Osteocyte (in vitro differentiated cells): ENCODE measurements around the gene SRPRA. TPM values are rescaled to one million over a fixed set of nuclear protein-coding genes. Genes with fewer than 3 reads are reported as not detected.

Experiments used
- DNase-seq: peaks from one replicate; pipeline ENCODE4 v3.0.0; 2021; ENCODE audit warnings: mixed read lengths; ENCODE audit not compliant: unreplicated experiment; ENCODE audit errors: extremely low spot score
- H3K27ac Mint-ChIP-seq: one replicate; pipeline ENCODE4 v1.8.0; 2021; ENCODE audit warnings: mild to moderate bottlenecking, mixed read lengths; ENCODE audit not compliant: unreplicated experiment
- H3K27me3 Mint-ChIP-seq: one replicate; pipeline ENCODE4 v1.8.0; 2021; ENCODE audit warnings: mixed read lengths; ENCODE audit not compliant: unreplicated experiment
- H3K36me3 Mint-ChIP-seq: one replicate; pipeline ENCODE4 v1.8.0; 2021; ENCODE audit warnings: mixed read lengths; ENCODE audit not compliant: unreplicated experiment
- H3K4me1 Mint-ChIP-seq: one replicate; pipeline ENCODE4 v1.8.0; 2021; ENCODE audit warnings: mixed read lengths; ENCODE audit not compliant: unreplicated experiment
- H3K4me3 Mint-ChIP-seq: one replicate; pipeline ENCODE4 v1.8.0; 2021; ENCODE audit warnings: mild to moderate bottlenecking, moderate library complexity, mixed read lengths; ENCODE audit not compliant: unreplicated experiment
- H3K9me3 Mint-ChIP-seq: one replicate; pipeline ENCODE4 v1.8.0; 2021; ENCODE audit warnings: mixed read lengths; ENCODE audit not compliant: unreplicated experiment
- CTCF ChIP-seq: fragments of 200-600 bp; sonication (generic); IDR thresholded peaks from 2 replicates; pipeline ENCODE4 v1.5.0; 2021; ENCODE audit warnings: antibody characterized with exemption, mild to moderate bottlenecking, moderate library complexity
- total RNA-seq: library from RNA; stranded (reverse); gene quantifications from 2 replicates; pipeline ENCODE4 v1.2.1, GENCODE V29; 2021

Gene SRPRA
- total RNA-seq, 1 donor from 2014 or later: 106 TPM

DNA sequence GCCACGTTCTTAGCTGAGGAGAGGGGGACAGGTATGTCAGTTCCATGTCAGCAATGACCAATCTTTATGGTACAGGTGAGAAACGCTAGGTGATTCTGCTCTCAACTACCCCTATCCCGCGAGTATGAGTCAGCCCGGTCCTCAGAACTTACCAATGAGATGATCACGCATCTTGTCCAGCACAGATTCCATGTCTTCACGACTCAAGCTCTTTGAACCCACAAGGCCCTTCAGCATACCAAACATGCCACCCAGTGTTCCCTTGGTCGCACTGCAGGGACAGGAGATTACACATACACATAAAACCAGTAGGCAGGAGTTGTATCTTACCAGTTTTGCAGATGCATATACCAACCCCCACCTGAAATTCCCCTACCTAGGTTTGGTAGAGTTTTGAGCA, 2.9 kb downstream of the SRPRA start:
- no peaks in the 10 kb centered on the region for H3K9me3 Mint-ChIP-seq
- peaks cover 22% of the 10 kb centered on the region for H3K4me1 Mint-ChIP-seq
- no peak overlapping the region for H3K27ac Mint-ChIP-seq
- H3K4me3 Mint-ChIP-seq: no peak overlapping the region
- peaks cover 37% of the 10 kb centered on the region for H3K36me3 Mint-ChIP-seq
- DNase-seq: no peak
- H3K27me3 Mint-ChIP-seq: no peaks in the 10 kb centered on the region
- no peak for TF ChIP-seq CTCF

DNA sequence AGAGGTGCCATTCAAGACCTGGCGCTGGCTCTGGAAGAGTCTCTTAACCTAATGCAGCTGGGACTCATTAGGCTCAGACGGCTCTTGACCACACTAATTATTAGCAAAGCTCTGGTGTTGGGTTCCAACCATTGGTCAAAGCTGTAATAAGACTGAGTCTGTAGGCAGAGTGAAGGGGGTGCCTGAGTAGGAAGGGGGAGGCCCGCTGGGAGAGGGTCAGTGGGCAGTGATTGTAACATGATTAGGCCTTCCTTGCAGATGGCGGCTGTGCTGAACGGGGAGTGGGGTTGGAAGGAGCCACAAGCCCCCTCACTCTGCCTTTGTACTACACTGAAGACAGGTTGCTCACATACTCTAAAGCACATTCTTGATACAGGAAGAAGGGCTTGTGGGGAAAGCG, 5.2 kb downstream of the SRPRA start:
- H3K4me1 Mint-ChIP-seq: peaks cover 11% of the 10 kb centered on the region
- H3K36me3 Mint-ChIP-seq: peaks cover 37% of the 10 kb centered on the region
- TF ChIP-seq CTCF: no peak
- H3K4me3 Mint-ChIP-seq: no peak overlapping the region
- no peaks in the 10 kb centered on the region for H3K9me3 Mint-ChIP-seq
- no peaks in the 10 kb centered on the region for H3K27me3 Mint-ChIP-seq
- H3K27ac Mint-ChIP-seq: no peak overlapping the region
- DNase-seq: no peak

DNA sequence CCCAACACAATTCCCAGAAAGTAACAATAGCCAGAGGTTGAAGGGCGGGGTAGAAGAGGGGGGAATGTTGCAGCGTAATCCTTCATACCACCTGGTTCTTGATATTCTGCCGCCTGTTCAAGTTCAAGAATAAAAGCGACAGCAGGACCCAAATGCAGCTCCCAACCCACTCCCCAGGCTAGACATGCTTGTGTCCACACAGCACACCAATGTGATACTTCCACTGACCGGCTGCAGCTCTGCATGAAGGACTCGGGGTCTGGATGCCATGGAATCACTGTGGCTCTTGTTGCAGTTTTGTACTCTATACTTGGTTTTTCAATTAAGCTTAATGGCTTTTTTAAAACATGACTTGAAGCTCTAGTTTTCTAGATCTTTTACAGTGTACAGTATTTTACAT, 6.5 kb downstream of the SRPRA start:
- peaks cover 2% of the 10 kb centered on the region for H3K4me1 Mint-ChIP-seq

DNA sequence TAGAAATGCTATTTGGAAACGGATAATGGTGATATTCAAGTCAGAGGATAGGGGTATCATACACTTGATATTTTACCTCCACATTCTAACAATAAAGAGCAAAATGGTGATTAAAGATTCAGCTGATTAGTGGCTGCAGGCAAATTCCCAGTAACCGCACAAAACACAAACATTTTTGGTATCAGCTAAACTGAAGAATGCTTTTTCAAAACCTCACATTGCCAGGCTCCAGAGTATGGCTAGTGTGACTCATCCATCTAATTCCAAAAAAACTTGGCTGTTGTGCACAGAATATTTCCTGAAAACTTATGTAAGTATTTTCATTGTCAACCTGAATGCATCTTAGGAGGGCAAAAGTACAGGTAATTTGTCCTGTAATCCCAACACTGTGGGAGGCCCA, 10.9 kb downstream of the SRPRA start:
- no peak for TF ChIP-seq CTCF
- Mint-ChIP-seq H3K27ac (no peak overlapping the region), H3K36me3 (peaks cover 23% of the 10 kb centered on the region), H3K4me3 (no peak overlapping the region), H3K9me3 (no peaks in the 10 kb centered on the region), H3K27me3 (no peaks in the 10 kb centered on the region), H3K4me1 (no peaks in the 10 kb centered on the region)
- DNase-seq: no peak

More for the DNA sequence above, 6.5 kb downstream of the SRPRA start:
- no peak for TF ChIP-seq CTCF
- H3K27me3 Mint-ChIP-seq: no peaks in the 10 kb centered on the region
- H3K36me3 Mint-ChIP-seq: peaks cover 39% of the 10 kb centered on the region
- no peak overlapping the region for H3K27ac Mint-ChIP-seq
- no peak for DNase-seq
- no peaks in the 10 kb centered on the region for H3K9me3 Mint-ChIP-seq
- H3K4me3 Mint-ChIP-seq: no peak overlapping the region

- no peak for TF ChIP-seq CTCF
- Mint-ChIP-seq H3K4me3 (no peak overlapping the region), H3K36me3 (peaks cover 26% of the 10 kb centered on the region), H3K27ac (no peak overlapping the region), H3K27me3 (no peaks in the 10 kb centered on the region), H3K4me1 (no peaks in the 10 kb centered on the region), H3K9me3 (no peaks in the 10 kb centered on the region)
- no peak for DNase-seq
Observed at GRCh38 chr11:126257144-126257543, 11.6 kb downstream of the SRPRA start.
